ENCODE measurements around the gene NFKBIE. TPM values are rescaled to one million over a fixed set of nuclear protein-coding genes. Genes with fewer than 3 reads are reported as not detected.

The NFKBIE gene
- total RNA-seq, 1 experiment from 2014 or later = 7.6 TPM

DNA sequence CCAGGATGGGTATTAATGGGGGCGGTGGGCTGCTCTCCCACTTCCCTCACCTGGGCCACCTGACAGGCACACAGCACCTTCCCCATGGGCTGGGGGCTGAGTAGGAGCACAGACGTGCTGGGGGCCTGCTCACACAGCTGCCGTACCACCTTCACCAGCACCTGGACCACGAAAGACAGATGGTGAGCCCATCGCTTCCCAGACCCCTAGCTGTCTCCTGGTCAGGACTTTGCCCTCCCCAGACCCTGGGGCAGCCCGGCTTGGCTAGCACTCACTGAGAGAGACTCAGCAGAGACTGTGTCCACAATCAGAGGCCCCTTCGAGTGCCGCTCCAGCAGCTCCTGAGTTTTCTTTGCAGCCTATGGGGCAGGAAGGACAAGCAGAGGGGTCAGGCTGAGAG, 35.8 kb upstream of the NFKBIE start:
- H3K9ac ChIP-seq (ENCODE audit: low read length) = no peak overlapping the region
- no peak overlapping the region for H3K4me2 ChIP-seq (ENCODE audit: low read length)
- ChIA-PET RAD21 (ENCODE audit: low non-redundant PET in 1 of 2, low total read pairs in 2 of 2, uncharacterized antibody in 2 of 2, unreplicated experiment in 2 of 2) (no interaction called here), CTCF (no interaction called here), POLR2A (interaction anchor here (1.3 kb wide), 1 partner anchor 54 kb away, joined by 3 read pairs; the partner anchor contains the start of gene HSP90AB1)
- no peaks in the 10 kb centered on the region for H3K27me3 ChIP-seq (ENCODE audit: insufficient read depth, low read length)
- H3K4me1 ChIP-seq (ENCODE audit: control insufficient read depth in 1 of 2, insufficient read depth in 2 of 2, low read length in 2 of 2) = no peaks in the 10 kb centered on the region
- H3K9me3 ChIP-seq (ENCODE audit: control insufficient read depth in 1 of 2, insufficient read depth in 1 of 2, low read depth in 1 of 2, low read length in 2 of 2) = no peaks in the 10 kb centered on the region
- DNase-seq (ENCODE audit: low read depth, low spot score) = no peak
- no peak overlapping the region for H2AFZ ChIP-seq (ENCODE audit: low read depth, low read length, poor library complexity, severe bottlenecking)
- no peak for ATAC-seq
- H3K4me3 ChIP-seq (replicated peaks in 1 of 2; ENCODE audit: low read depth in 1 of 2, low read length in 2 of 2) = no peak overlapping the region
- no peaks in the 10 kb centered on the region for H4K20me1 ChIP-seq (ENCODE audit: insufficient read depth)
- BruUV-seq (replicated peaks) = no TSS peak
- H3K27ac ChIP-seq (ENCODE audit: low read depth, low read length) = no peak overlapping the region
- peaks cover 18 to 48% of the 10 kb centered on the region in 2 experiments for H3K36me3 ChIP-seq (ENCODE audit: control insufficient read depth in 1 of 2, insufficient read depth in 2 of 2, low read length in 2 of 2)
- no peaks in the 10 kb centered on the region for H3K79me2 ChIP-seq (ENCODE audit: insufficient read depth, low read length)
- TF ChIP-seq, protein P1, sequence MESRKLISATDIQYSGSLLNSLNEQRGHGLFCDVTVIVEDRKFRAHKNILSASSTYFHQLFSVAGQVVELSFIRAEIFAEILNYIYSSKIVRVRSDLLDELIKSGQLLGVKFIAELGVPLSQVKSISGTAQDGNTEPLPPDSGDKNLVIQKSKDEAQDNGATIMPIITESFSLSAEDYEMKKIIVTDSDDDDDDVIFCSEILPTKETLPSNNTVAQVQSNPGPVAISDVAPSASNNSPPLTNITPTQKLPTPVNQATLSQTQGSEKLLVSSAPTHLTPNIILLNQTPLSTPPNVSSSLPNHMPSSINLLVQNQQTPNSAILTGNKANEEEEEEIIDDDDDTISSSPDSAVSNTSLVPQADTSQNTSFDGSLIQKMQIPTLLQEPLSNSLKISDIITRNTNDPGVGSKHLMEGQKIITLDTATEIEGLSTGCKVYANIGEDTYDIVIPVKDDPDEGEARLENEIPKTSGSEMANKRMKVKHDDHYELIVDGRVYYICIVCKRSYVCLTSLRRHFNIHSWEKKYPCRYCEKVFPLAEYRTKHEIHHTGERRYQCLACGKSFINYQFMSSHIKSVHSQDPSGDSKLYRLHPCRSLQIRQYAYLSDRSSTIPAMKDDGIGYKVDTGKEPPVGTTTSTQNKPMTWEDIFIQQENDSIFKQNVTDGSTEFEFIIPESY (IDR thresholded peaks at IDR 0.05; ENCODE audit: extremely low read depth, insufficient replicate concordance, low read length) = no peak
- no peak for TF ChIP-seq SP1 (IDR thresholded peaks at IDR 0.05; ENCODE audit: low read depth)
- no peak for TF ChIP-seq JUND (IDR thresholded peaks at IDR 0.05)
- TF ChIP-seq CEBPB (IDR thresholded peaks at IDR 0.05; ENCODE audit: low read depth) = no peak
- no peak for TF ChIP-seq YY1 (IDR thresholded peaks at IDR 0.05; ENCODE audit: extremely low read depth, insufficient replicate concordance, low read depth, low read length)
- TF ChIP-seq RAD21 (IDR thresholded peaks at IDR 0.05; ENCODE audit: low read depth) = no peak
- no peak for TF ChIP-seq ELF1 (IDR thresholded peaks at IDR 0.05; ENCODE audit: borderline replicate concordance, low read depth)
- TF ChIP-seq SIN3A (IDR thresholded peaks at IDR 0.05; ENCODE audit: low read depth) = no peak
- no peak for TF ChIP-seq EZH2 (IDR thresholded peaks at IDR 0.05)
- TF ChIP-seq EZH2phosphoT487 (IDR thresholded peaks at IDR 0.05; ENCODE audit: borderline replicate concordance) = no peak
- H3K9me2 ChIP-seq (ENCODE audit: insufficient read depth) = no peaks in the 10 kb centered on the region
- intact Hi-C loops (cut with micrococcal nuclease) = no loop called here

Measured in HCT116 (cell line).